Smooth muscle cell (in vitro differentiated cells): ENCODE data around the gene SORL1. TPM values are rescaled to one million over a fixed set of nuclear protein-coding genes. Genes with fewer than 3 reads are reported as not detected.

Experiments
- DNase-seq: peaks from one replicate; lab custom pipeline; 2025; ENCODE audit not compliant: unreplicated experiment; lab: John Stamatoyannopoulos, UW
- H2AFZ ChIP-seq: fragments of 200-600 bp; sonication (generic); 2 replicates; pipeline ENCODE4 v1.6.0; 2016; ENCODE audit warnings: antibody characterized with exemption, low read depth, mild to moderate bottlenecking
- H3F3A ChIP-seq: fragments of 200-600 bp; sonication (generic); 2 replicates; pipeline ENCODE4 v1.6.0; 2017; ENCODE audit warnings: antibody characterized with exemption, low read depth
- H3K27ac ChIP-seq: fragments of 200-600 bp; sonication (generic); 2 replicates; pipeline ENCODE4 v1.5.1; 2016; ENCODE audit warnings: low read depth, mild to moderate bottlenecking
- H3K27me3 ChIP-seq: fragments of 200-600 bp; sonication (generic); 2 replicates; pipeline ENCODE4 v1.6.1; 2016; ENCODE audit warnings: low read depth, mild to moderate bottlenecking
- H3K36me3 ChIP-seq: fragments of 200-600 bp; sonication (generic); 2 replicates; pipeline ENCODE4 v1.5.1; 2016; ENCODE audit warnings: low read depth
- H3K4me1 ChIP-seq: fragments of 200-600 bp; sonication (generic); 2 replicates; pipeline ENCODE4 v1.5.1; 2016; ENCODE audit warnings: low read depth
- H3K4me2 ChIP-seq: fragments of 200-600 bp; sonication (generic); 2 replicates; pipeline ENCODE4 v1.6.0; 2016; ENCODE audit warnings: mild to moderate bottlenecking
- H3K4me3 ChIP-seq: fragments of 200-600 bp; sonication (generic); 2 replicates; pipeline ENCODE4 v1.5.1; 2016; ENCODE audit warnings: mild to moderate bottlenecking
- H3K79me2 ChIP-seq: fragments of 200-600 bp; sonication (generic); 2 replicates; pipeline ENCODE4 v1.6.0; 2016; ENCODE audit warnings: low read depth, mild to moderate bottlenecking
- H3K9ac ChIP-seq: fragments of 200-600 bp; sonication (generic); 2 replicates; pipeline ENCODE4 v1.6.0; 2016; ENCODE audit warnings: low read depth
- H3K9me3 ChIP-seq: fragments of 200-600 bp; sonication (generic); replicated peaks from 2 replicates; pipeline ENCODE4 v1.5.1; 2016; ENCODE audit warnings: low read depth
- H4K20me1 ChIP-seq: fragments of 200-600 bp; sonication (generic); 2 replicates; pipeline ENCODE4 v1.6.0; 2016; ENCODE audit warnings: low read depth
- WGBS: methylation state at CpG from one replicate; pipeline ENCODE4 v1.1.7; 2016; ENCODE audit warnings: low lambda C conversion rate; 5-methylcytosine and 5-hydroxymethylcytosine counted together
- polyA plus RNA-seq: library from polyadenylated mRNA; unstranded; fragments of >200 nt; fragmentation: Nextera tagmentation; extraction: Ambion mirVana; gene quantifications from 2 replicates; pipeline ENCODE4 v1.2.1, GENCODE V29; 2016
- total RNA-seq: library from RNA; depleted of rRNA; stranded (reverse); fragments of >200 nt; gene quantifications from 2 replicates; pipeline ENCODE4 v1.2.3, GENCODE V29; 2014
- TF ChIP-seq, protein P1 (sequence below): fragments of 200-600 bp; sonication (generic); IDR thresholded peaks from 2 replicates; pipeline ENCODE4 v1.5.1; 2017; ENCODE audit warnings: borderline replicate concordance, mild to moderate bottlenecking, antibody characterized with exemption; ENCODE audit not compliant: insufficient read depth, poor library complexity, severe bottlenecking

SORL1 gene
- total and polyA plus RNA-seq, 2 experiments from 2014 or later = 1.2 to 5.8 TPM

DNA sequence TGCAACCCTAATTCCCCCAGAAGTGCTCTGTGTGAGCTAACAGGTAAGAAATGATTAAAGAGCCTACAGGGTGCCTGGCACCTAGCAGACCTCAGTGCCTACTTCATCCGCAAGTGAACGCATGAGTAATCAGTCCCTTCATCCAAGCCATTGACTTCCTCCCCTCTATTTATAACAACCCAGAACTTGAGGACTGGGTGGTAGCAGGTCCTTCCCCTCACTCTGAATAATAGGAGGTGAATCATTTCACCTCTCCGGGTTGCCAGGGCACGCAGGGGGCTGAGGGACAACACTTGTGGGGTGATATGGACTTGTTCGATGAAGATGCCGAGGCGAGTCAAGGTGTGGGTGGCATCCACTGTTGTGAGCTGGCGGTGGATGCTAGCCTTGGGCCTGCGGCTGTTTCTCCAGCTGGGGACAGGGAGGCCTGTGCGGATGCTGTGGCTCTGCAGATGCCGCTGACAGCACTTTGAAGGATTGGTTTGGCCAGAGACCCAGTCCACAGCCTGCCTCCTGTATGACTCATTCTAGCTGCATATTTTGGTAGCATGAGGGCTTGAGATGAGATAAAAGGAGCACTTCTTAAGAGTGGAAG, 12.3 kb downstream of the SORL1 start:
- Histone ChIP-seq H3K27ac (peak overlapping the region; percentile 64), H4K20me1 (no peaks in the 10 kb centered on the region), H3K79me2 (no peaks in the 10 kb centered on the region), H3K4me3 (no peak overlapping the region), H3K4me2 (peak overlapping the region; percentile 47), H3K9ac (no peak overlapping the region), H3F3A (peaks cover 27% of the 10 kb centered on the region), H3K4me1 (peaks cover 19% of the 10 kb centered on the region), H3K9me3 (no peaks in the 10 kb centered on the region), H2AFZ (no peak overlapping the region), H3K36me3 (no peaks in the 10 kb centered on the region), H3K27me3 (no peaks in the 10 kb centered on the region)
- peak; percentile 8 for DNase-seq
- WGBS = 14% methylated on average over 11 of the region's 11 CpGs
- TF ChIP-seq, protein P1, sequence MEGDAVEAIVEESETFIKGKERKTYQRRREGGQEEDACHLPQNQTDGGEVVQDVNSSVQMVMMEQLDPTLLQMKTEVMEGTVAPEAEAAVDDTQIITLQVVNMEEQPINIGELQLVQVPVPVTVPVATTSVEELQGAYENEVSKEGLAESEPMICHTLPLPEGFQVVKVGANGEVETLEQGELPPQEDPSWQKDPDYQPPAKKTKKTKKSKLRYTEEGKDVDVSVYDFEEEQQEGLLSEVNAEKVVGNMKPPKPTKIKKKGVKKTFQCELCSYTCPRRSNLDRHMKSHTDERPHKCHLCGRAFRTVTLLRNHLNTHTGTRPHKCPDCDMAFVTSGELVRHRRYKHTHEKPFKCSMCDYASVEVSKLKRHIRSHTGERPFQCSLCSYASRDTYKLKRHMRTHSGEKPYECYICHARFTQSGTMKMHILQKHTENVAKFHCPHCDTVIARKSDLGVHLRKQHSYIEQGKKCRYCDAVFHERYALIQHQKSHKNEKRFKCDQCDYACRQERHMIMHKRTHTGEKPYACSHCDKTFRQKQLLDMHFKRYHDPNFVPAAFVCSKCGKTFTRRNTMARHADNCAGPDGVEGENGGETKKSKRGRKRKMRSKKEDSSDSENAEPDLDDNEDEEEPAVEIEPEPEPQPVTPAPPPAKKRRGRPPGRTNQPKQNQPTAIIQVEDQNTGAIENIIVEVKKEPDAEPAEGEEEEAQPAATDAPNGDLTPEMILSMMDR = no peak

DNA sequence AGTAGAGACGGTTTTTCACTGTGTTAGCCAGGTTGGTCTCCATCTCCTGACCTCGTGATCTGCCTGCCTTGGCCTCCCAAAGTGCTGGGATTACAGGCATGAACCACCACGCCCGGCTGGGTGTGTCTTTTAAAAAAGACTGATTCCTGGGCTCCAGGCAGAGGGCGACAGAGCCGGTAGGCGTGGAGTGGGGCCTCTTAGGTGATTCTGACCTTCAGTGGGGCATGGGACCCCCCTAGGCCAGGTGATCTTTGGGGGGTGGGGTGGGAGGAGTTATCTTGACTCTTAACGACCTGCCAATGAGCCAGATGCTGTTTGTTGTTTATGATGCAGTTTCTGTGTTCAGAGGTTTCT, 13.6 kb downstream of the SORL1 start:
- H3K9me3 ChIP-seq = no peaks in the 10 kb centered on the region
- no peaks in the 10 kb centered on the region for H3K36me3 ChIP-seq
- WGBS = 47% methylated on average over 8 of the region's 8 CpGs
- H3K27me3 ChIP-seq = no peaks in the 10 kb centered on the region
- H3K79me2 ChIP-seq = no peaks in the 10 kb centered on the region
- H2AFZ ChIP-seq = no peak overlapping the region
- no peak overlapping the region for H3K9ac ChIP-seq
- peaks cover 19% of the 10 kb centered on the region for H3K4me1 ChIP-seq
- H3F3A ChIP-seq = peaks cover 27% of the 10 kb centered on the region
- TF ChIP-seq, protein P1 = no peak
- peak overlapping the region; percentile 47 for H3K4me2 ChIP-seq
- no peaks in the 10 kb centered on the region for H4K20me1 ChIP-seq
- H3K4me3 ChIP-seq = no peak overlapping the region
- H3K27ac ChIP-seq = peak overlapping the region; percentile 64
- no peak for DNase-seq

DNA sequence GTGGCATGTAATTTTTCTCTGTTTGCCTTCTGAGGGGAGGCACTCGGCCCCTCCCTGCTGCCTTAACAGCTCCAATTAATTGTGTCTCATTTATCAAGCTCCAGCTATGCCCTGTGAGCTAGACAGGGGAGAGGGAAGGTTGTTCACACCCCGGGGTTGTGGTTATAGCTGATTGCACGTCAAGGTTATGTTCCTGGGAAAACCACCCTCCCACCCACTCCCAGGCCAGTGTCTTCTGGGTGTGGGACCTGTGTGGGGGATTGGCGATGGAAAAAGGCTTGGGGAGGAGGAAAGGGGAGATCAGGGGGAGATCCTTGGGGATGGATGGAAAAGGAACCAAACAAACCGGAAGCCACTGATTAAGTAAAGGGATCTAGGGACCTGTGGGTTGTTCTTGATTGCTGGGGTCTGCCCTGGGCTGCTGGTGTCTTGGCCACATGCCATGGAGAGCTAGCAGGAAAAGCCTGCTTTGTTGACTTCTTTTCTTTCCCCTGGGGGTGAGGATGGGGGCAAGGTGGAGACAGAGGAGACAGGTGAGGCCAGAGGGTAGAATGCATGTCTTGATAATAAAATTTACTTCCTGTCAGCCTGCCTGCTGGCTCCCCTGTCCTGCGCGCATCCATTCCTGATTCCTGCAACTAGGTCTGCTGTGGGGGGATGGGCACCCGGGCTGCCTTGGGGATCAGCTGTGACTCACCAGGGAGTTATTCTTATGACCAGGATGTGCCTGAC, 14.1 kb downstream of the SORL1 start:
- peak; percentile 69 for DNase-seq
- peak overlapping the region; percentile 64 for H3K27ac ChIP-seq
- WGBS = 10% methylated on average over 8 of the region's 8 CpGs
- no peaks in the 10 kb centered on the region for H4K20me1 ChIP-seq
- H3K4me1 ChIP-seq = peaks cover 19% of the 10 kb centered on the region
- no peaks in the 10 kb centered on the region for H3K36me3 ChIP-seq
- H3K27me3 ChIP-seq = no peaks in the 10 kb centered on the region
- H3K4me2 ChIP-seq = peak overlapping the region; percentile 47
- no peak overlapping the region for H2AFZ ChIP-seq
- no peak overlapping the region for H3K4me3 ChIP-seq
- H3K79me2 ChIP-seq = no peaks in the 10 kb centered on the region
- H3K9ac ChIP-seq = no peak overlapping the region
- H3F3A ChIP-seq = peaks cover 27% of the 10 kb centered on the region
- TF ChIP-seq, protein P1 = no peak
- H3K9me3 ChIP-seq = no peaks in the 10 kb centered on the region
